BJ (cell line): ENCODE measurements around the gene NKIRAS2. TPM values are rescaled to one million over a fixed set of nuclear protein-coding genes. Genes with fewer than 3 reads are reported as not detected.

ENCODE experiments used
- CTCF ChIA-PET: fragments of 350-600 bp; formaldehyde crosslinking; extraction: SDS; loops from one replicate; lab custom pipeline; 2021; ENCODE audit warnings: antibody characterized with exemption, inconsistent platforms; lab: Yijun Ruan, JAX
- POLR2A ChIA-PET: fragments of 300-600 bp; sonication (Branson Sonifier 250); formaldehyde crosslinking; extraction: SDS; loops from one replicate; lab custom pipeline; 2021; ENCODE audit warnings: antibody characterized with exemption; lab: Charles Lee
- DNase-seq: peaks from one replicate; pipeline ENCODE4 v3.0.0-alpha.2; 2011; ENCODE audit warnings: low read depth
- H3K27me3 ChIP-seq: 2 replicates; pipeline ENCODE4 v1.6.0; 2011; ENCODE audit warnings: low read length; ENCODE audit not compliant: control insufficient read depth, insufficient read depth
- H3K36me3 ChIP-seq: 2 replicates; pipeline ENCODE4 v1.5.1; 2011; ENCODE audit warnings: low read length; ENCODE audit not compliant: control insufficient read depth, insufficient read depth
- H3K4me3 ChIP-seq: 2 replicates; pipeline ENCODE4 v1.5.1; 2011; ENCODE audit warnings: low read depth, mild to moderate bottlenecking, control low read depth, low read length
- CTCF ChIP-seq: IDR thresholded peaks from 2 replicates; pipeline ENCODE4 v1.5.1; 2011; ENCODE audit warnings: low read depth, mild to moderate bottlenecking, control low read depth, inconsistent platforms, low read length, moderate library complexity; ENCODE audit not compliant: insufficient read depth
- polyA plus RNA-seq: library from polyadenylated mRNA; depleted of rRNA; stranded (reverse); fragments of >200 nt; gene quantifications from 2 replicates; pipeline ENCODE4 v1.2.3, GENCODE V29; 2011

Gene NKIRAS2
- polyA plus RNA-seq, 1 experiment = 81.4 TPM

GRCh38 chr17:41996855-41997164, 23.1 kb upstream of the NKIRAS2 start:
- Histone ChIP-seq H3K4me3 (no peak overlapping the region), H3K27me3 (no peaks in the 10 kb centered on the region), H3K36me3 (peaks cover 20% of the 10 kb centered on the region)
- POLR2A ChIA-PET = no interaction called here
- no peak for TF ChIP-seq CTCF
- no peak for DNase-seq
- CTCF ChIA-PET = interaction anchor here (0.9 to 1.4 kb wide), 3 partner anchors 11 to 35 kb away, joined by 3 to 4 read pairs (median 3); no protein-coding TSS in a partner anchor

GRCh38 chr17:41998497-41998896, 21.4 kb upstream of the NKIRAS2 start:
- Histone ChIP-seq H3K4me3 (no peak overlapping the region), H3K36me3 (peaks cover 18% of the 10 kb centered on the region), H3K27me3 (no peaks in the 10 kb centered on the region)
- DNase-seq = no peak
- ChIA-PET POLR2A (no interaction called here), CTCF (interaction anchor here (1.1 kb wide), 1 partner anchor 21 kb away, joined by 3 read pairs; the partner anchor contains the start of gene NKIRAS2)
- TF ChIP-seq CTCF = no peak

GRCh38 chr17:42000413-42001133, 19.3 kb upstream of the NKIRAS2 start:
- DNase-seq = no peak
- ChIA-PET CTCF (no interaction called here), POLR2A (no interaction called here)
- Histone ChIP-seq H3K27me3 (no peaks in the 10 kb centered on the region), H3K36me3 (peaks cover 13% of the 10 kb centered on the region), H3K4me3 (no peak overlapping the region)
- no peak for TF ChIP-seq CTCF

- POLR2A ChIA-PET = interaction anchor here (1.0 kb wide), 1 partner anchor 14 kb away, joined by 3 read pairs; no protein-coding TSS in a partner anchor
- H3K27me3 ChIP-seq = no peaks in the 10 kb centered on the region
- CTCF ChIA-PET = no interaction called here
- peaks cover 12% of the 10 kb centered on the region for H3K36me3 ChIP-seq
- no peak overlapping the region for H3K4me3 ChIP-seq
- no peak for DNase-seq
- no peak for TF ChIP-seq CTCF
Measured at GRCh38 chr17:42001729-42002128, 18.2 kb upstream of the NKIRAS2 start.

- H3K27me3 ChIP-seq = no peaks in the 10 kb centered on the region
- H3K36me3 ChIP-seq = peaks cover 8% of the 10 kb centered on the region
Measured at GRCh38 chr17:42002175-42002791, 17.6 kb upstream of the NKIRAS2 start.

More at GRCh38 chr17:42002175-42002791, 17.6 kb upstream of the NKIRAS2 start:
- no peak for DNase-seq
- ChIA-PET CTCF (interaction anchor here (1.2 to 1.4 kb wide), 2 partner anchors 16 to 36 kb away, joined by 3 to 4 read pairs; partner anchors contain the start of genes CNP and DNAJC7), POLR2A (interaction anchor here (1.0 kb wide), 2 partner anchors 13 to 15 kb away, joined by 3 to 4 read pairs; partner anchors contain the start of gene DNAJC7)
- no peak overlapping the region for H3K4me3 ChIP-seq
- TF ChIP-seq CTCF = no peak
